Measurements from ENCODE around the gene VPS13A.

DNA sequence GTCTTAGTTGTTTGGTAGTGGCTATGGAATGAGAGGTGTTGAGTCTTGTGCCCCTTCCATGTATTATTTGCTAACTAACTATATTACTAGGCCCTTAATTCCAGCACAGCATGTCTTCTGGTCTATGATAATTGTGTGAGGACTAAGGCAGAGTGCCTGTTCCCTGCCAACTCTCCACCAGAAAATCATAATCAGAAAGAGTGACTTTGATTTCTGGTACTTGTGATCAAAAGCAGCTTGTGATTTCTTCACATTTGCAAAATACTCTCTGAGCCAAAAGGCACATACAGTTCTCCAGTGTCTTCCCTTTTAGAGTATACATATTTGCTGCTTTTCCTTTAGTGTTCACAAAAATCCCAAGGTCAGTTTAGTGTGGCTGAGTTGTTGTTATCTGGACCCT lies 240.9 kb downstream of the VPS13A start:
- TF ChIP-seq, protein P1, sequence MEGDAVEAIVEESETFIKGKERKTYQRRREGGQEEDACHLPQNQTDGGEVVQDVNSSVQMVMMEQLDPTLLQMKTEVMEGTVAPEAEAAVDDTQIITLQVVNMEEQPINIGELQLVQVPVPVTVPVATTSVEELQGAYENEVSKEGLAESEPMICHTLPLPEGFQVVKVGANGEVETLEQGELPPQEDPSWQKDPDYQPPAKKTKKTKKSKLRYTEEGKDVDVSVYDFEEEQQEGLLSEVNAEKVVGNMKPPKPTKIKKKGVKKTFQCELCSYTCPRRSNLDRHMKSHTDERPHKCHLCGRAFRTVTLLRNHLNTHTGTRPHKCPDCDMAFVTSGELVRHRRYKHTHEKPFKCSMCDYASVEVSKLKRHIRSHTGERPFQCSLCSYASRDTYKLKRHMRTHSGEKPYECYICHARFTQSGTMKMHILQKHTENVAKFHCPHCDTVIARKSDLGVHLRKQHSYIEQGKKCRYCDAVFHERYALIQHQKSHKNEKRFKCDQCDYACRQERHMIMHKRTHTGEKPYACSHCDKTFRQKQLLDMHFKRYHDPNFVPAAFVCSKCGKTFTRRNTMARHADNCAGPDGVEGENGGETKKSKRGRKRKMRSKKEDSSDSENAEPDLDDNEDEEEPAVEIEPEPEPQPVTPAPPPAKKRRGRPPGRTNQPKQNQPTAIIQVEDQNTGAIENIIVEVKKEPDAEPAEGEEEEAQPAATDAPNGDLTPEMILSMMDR (IDR thresholded peaks at IDR 0.05) = no peak
- no peak for TF ChIP-seq POLR2A (IDR thresholded peaks at IDR 0.05)

All from tibial nerve (tissue), 3 donors.